HG02943 (cell line): Measurements from ENCODE around the gene MRPS12.

Source experiments
- ATAC-seq: cut with Tn5 transposase; IDR thresholded peaks from one replicate; pipeline ENCODE4 v1.9.1; 2021; ENCODE audit warnings: mild to moderate bottlenecking, low read depth, moderate library complexity; ENCODE audit not compliant: unreplicated experiment

Gene MRPS12

GRCh38 chr19:38970664-38971532 is 40.2 kb downstream of the MRPS12 start:
- ATAC-seq = no peak

GRCh38 chr19:38971672-38972071 is 40.9 kb downstream of the MRPS12 start:
- ATAC-seq = no peak

DNA sequence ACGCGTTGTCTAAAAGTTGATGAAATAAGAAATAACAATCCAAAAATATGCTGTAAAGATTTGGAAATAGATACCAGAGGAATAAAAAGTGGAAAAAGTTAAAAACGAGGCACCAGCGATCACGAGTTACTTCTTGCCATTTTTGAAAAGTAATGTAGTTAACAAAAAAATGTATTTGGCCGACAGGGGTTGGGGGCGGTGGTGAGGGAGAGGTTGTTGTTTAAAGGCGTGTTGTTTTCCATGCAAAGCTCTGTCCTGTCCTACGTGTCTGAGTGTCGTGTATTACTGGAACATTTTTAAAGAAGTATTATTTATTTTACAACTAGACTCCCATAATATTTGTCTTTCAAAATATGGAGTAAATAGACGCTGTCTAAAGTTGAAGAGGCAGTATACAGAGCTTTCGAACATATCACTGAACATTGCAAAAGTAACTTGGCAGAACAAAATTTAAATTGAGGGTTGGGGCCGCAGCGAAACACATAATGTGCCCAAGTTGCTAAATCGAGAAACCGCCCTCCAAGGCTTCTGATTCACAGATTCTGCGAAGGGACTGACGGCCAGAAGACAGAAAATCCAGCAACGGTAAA is 44.0 kb downstream of the MRPS12 start:
- no peak for ATAC-seq

- ATAC-seq = no peak
Measured at GRCh38 chr19:38975214-38975860, 44.6 kb downstream of the MRPS12 start, which contains the start of gene FBXO17. FBXO17 (minus strand) TSS chr19:38975742; CDS start chr19:38950319, 25,423 bp downstream.

- no peak for ATAC-seq
Measured at GRCh38 chr19:38975861-38976271, 45.1 kb downstream of the MRPS12 start.

DNA sequence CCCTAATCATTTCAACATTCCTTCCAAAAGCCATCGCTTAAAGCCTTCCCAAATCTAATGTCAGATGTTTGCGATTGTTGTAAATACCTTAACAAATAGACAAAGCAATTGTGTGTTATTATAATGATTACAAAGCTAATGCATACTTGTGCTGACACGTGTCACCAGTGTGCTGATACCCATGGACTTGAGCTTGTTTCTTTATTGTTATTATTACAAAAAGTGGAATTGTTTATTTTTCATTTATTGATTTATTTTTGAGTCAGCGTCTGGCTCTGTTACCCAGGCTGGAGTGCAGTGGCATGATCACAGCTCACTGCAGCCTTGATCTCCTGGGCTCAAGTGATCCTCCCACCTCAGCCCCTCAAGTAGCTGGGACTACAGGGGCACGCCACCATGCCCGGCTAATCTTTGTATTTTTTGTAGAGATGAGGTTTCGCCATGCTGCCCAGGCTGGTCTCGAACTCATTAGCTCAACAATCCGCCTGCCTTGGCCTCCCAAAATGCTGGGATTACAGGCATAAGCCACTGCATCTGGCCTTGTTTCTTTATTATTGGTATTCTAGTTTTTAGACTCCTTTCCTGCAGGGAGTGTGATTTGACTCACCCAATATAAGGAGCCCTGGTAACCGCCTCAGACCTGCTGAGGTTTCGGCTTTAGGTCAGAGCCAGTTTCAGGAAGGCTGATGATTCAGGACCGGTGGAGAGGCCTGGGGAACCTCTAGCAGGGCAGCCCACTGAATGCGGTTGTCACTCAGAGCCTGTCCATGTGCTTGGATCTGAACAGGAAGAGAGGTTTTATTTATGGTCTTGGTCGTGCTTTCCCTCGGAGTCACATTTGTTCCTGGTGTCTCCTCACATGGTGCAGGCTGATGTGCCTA is 46.9 kb downstream of the MRPS12 start:
- ATAC-seq = no peak

- no peak for ATAC-seq
Measured at GRCh38 chr19:38978326-38978689, 47.6 kb downstream of the MRPS12 start.

DNA sequence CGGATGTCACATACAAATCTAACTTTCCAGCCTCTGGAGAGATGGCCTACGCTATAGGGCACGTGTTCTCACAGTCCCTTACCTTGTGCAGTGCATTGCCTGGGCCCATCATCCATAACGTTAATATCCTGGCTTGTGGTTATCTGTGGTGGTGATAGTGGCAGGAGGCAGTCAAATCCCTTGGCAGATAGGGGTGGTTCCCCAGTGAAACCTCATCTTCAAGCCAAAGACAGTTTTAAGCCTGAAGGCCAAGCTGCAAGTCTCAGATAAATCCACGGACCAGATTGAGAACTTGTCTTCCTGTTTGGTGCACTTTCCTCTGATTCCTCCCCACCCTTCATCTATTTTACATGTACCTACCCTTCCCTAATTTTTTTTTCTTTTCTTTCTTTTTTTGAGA is 49.1 kb downstream of the MRPS12 start:
- ATAC-seq = no peak

- ATAC-seq = no peak
Measured at GRCh38 chr19:38980583-38981374, 50.0 kb downstream of the MRPS12 start.
